ENCODE results near the gene TMEM203. TPM values are rescaled to one million over a fixed set of nuclear protein-coding genes. Genes with fewer than 3 reads are reported as not detected.

TMEM203 gene
- total and polyA plus RNA-seq, 10 of the 15 experiments (the other 5 are each of a cell fraction or from before 2014, with no cell fraction given), result 7.2 to 68.1 (median 33.8) TPM

GRCh38 chr9:137188490-137189296, 16.8 kb downstream of the TMEM203 start, which contains the start of the genes ANAPC2 and SSNA1 (continued):
- TF ChIP-seq ZBTB4 (CRISPR knock-in tag; IDR thresholded peaks at IDR 0.05) (no peak), ATF7 (IDR thresholded peaks at IDR 0.05; ENCODE audit: low read depth) (peak; percentile 66; the same call in 1 of the 2 replicates), CREB1 (IDR thresholded peaks at IDR 0.05; ENCODE audit: low read depth) (peak; percentile 100), SMARCA5 (IDR thresholded peaks at IDR 0.05) (peak; percentile 87), HDAC2 (IDR thresholded peaks at IDR 0.05) (0 out of 2 replicates have a peak, but pooled peaks have one; percentile 11), FOXK2 (IDR thresholded peaks at IDR 0.05) (peak; percentile 57; the same call in 1 of the 2 replicates), MYC (IDR thresholded peaks at IDR 0.05; ENCODE audit: insufficient read depth, insufficient read length, insufficient replicate concordance, low read length, severe bottlenecking) (peak; percentile 45), CHD4 (IDR thresholded peaks at IDR 0.05) (no peak), ETV6 (conservative IDR thresholded peaks at IDR 0.05 in 1 of 2, IDR thresholded peaks at IDR 0.05 in 1 of 2; ENCODE audit: borderline replicate concordance in 1 of 2, low read depth in 1 of 2) (no peak), SKIL (IDR thresholded peaks at IDR 0.05; ENCODE audit: low read depth, poor library complexity, severe bottlenecking) (no peak), ZNF207 (IDR thresholded peaks at IDR 0.05; ENCODE audit: borderline replicate concordance) (peak; percentile 93; the same call in 1 of the 2 replicates), USF2 (IDR thresholded peaks at IDR 0.05; ENCODE audit: borderline replicate concordance, low read depth, low read length) (peak; percentile 13; the same call in 1 of the 2 replicates), SMC3 (IDR thresholded peaks at IDR 0.05; ENCODE audit: borderline replicate concordance, low read length) (peak; percentile 40), GATAD2B (conservative IDR thresholded peaks at IDR 0.05; ENCODE audit: low read depth) (peak; percentile 97), SRF (IDR thresholded peaks at IDR 0.05; ENCODE audit: low read depth in 2 of 2, low read length in 2 of 2) (peak; percentile 90 to 98), MEF2B (IDR thresholded peaks at IDR 0.05; ENCODE audit: partially characterized antibody, poor library complexity, severe bottlenecking) (no peak), SIX5 (IDR thresholded peaks at IDR 0.05; ENCODE audit: low read depth, low read length, severe bottlenecking) (peak; percentile 77), EED (IDR thresholded peaks at IDR 0.05; ENCODE audit: low read depth) (no peak), ASH2L (IDR thresholded peaks at IDR 0.05; ENCODE audit: borderline replicate concordance, low read depth) (no peak), JUND (IDR thresholded peaks at IDR 0.05; ENCODE audit: low read depth, low read length) (0 out of 2 replicates have a peak, but pooled peaks have one; percentile 35), NBN (IDR thresholded peaks at IDR 0.05) (peak; percentile 98), STAT1 (conservative IDR thresholded peaks at IDR 0.05) (peak; percentile 94; the same call in 1 of the 2 replicates)

All from GM12878 (cell line).